HepG2 (cell line): ENCODE results near the gene NAGA. TPM values are rescaled to one million over a fixed set of nuclear protein-coding genes. Genes with fewer than 3 reads are reported as not detected.

Experiments
- CHCHD3 ChIP-seq: sonication (generic); formaldehyde crosslinking; IDR thresholded peaks from 2 replicates; pipeline ENCODE4 v1.8.0; 2022; ENCODE audit warnings: mild to moderate bottlenecking, missing genetic modification reagents, moderate library complexity
- GATAD2A ChIP-seq: IDR thresholded peaks from 2 replicates; pipeline ENCODE4 v1.6.1; 2016
- MBD4 ChIP-seq: IDR thresholded peaks from 2 replicates; pipeline ENCODE4 v1.6.1; 2012; ENCODE audit warnings: low read length, inconsistent platforms, borderline replicate concordance
- TEAD2 ChIP-seq: sonication (generic); formaldehyde crosslinking; IDR thresholded peaks from 2 replicates; pipeline ENCODE4 v1.9.0; 2021; ENCODE audit warnings: missing genetic modification reagents
- TMF1 ChIP-seq: sonication (generic); formaldehyde crosslinking; IDR thresholded peaks from 2 replicates; pipeline ENCODE4 v1.8.1; 2022; ENCODE audit warnings: low read depth, missing genetic modification reagents
- ZFY ChIP-seq: sonication (generic); formaldehyde crosslinking; IDR thresholded peaks from 2 replicates; pipeline ENCODE4 v1.4.0; 2020; ENCODE audit warnings: missing genetic modification reagents
- ZNF569 ChIP-seq: sonication (generic); formaldehyde crosslinking; IDR thresholded peaks from 2 replicates; pipeline ENCODE4 v1.5.0; 2020; ENCODE audit warnings: mild to moderate bottlenecking, missing genetic modification reagents, moderate library complexity, borderline replicate concordance
- polyA plus RNA-seq, 8 experiments: library from polyadenylated mRNA; depleted of rRNA in 3 of 8; stranded (reverse) in 7 of 8; unstranded in 1 of 8; fragments of >200 nt; fragmentation: Illumina TruSeq in 4 of 8; extraction: Trizol in 4 of 8; gene quantifications; 2 replicates each; pipeline versions ENCODE4 v1.2.1 to v1.2.3, GENCODE V29; 2011 to 2016; ENCODE audit warnings: low read depth in 4 of 8, missing spikeins in 1 of 8, mixed read lengths in 1 of 8; ENCODE audit not compliant: insufficient read depth in 1 of 8
- total RNA-seq, 5 experiments: library from RNA; depleted of rRNA; stranded (reverse); fragments of >200 nt; fragmentation: Illumina TruSeq; extraction: Trizol; gene quantifications; 2 replicates each; pipeline ENCODE4 v1.2.3, GENCODE V29; 2016; ENCODE audit warnings: low read depth in 1 of 5
- TF ChIP-seq, protein P1 (sequence below): sonication (generic); formaldehyde crosslinking; IDR thresholded peaks from 2 replicates; pipeline ENCODE4 v1.5.1; 2020; ENCODE audit warnings: missing genetic modification reagents, mild to moderate bottlenecking, borderline replicate concordance
- TF ChIP-seq, protein P2 (sequence below): sonication (generic); formaldehyde crosslinking; IDR thresholded peaks from 2 replicates; pipeline ENCODE4 v1.8.0; 2022; ENCODE audit warnings: mild to moderate bottlenecking, missing genetic modification reagents, moderate library complexity
- TF ChIP-seq, protein P3 (sequence below): sonication (generic); formaldehyde crosslinking; IDR thresholded peaks from 2 replicates; pipeline ENCODE4 v1.9.0; 2022; ENCODE audit warnings: low read depth, missing genetic modification reagents
- TF ChIP-seq, protein P4 (sequence below): IDR thresholded peaks from 2 replicates; pipeline ENCODE4 v1.6.1; 2016; ENCODE audit warnings: control low read depth
- TF ChIP-seq, protein P5 (sequence below): sonication (generic); formaldehyde crosslinking; IDR thresholded peaks from 2 replicates; pipeline ENCODE4 v1.5.0; 2020; ENCODE audit warnings: mild to moderate bottlenecking, missing genetic modification reagents, borderline replicate concordance

NAGA gene
- total and polyA plus RNA-seq, 2 of the 13 experiments (the other 11 are each of a cell fraction or from before 2014, with no cell fraction given) = 15.1 to 23.4 TPM

DNA sequence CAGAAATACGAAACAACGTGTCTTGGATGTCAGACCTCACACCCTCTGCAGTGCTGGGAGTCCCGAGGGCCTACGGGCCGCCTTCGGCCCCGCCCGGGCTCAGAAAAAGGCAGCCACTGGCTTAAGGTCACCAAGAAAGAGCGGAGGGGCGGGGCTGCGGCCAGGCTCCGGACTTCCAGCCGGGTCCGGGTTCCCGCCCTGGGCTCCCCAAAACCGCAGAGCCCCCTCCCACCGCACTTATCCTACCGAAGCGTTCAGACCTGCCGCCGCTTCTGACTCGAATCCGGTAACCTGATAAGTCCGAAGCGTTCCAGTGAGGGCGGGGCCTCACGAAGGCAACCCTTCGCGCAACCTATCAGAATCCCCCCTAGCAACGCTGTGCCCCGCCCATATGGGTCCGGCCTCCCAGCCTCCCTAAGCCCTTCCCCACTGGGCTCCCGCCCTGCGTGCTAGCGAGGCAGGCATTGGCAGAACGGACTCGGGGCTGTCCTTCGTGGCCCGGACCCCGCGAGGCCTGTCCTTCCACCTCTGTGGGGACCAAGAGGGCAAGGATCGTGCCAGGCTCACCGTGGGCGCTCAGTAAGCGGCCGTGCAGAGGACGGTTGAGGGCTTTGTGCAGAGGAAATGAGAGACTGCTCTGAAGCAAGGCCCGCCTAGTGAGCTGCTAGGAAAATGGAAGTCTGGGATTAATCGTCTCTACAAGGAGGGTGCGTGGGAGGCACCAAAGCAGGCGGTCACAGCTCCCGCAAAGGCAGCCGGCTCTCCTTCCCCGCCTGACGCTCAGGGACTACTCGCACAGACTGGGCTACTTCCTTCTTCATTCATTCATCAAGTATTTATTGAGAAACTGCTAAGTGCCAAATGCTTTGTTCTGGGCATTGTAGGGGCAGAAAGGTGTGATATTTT, at the start of gene NAGA (continued):
- TF ChIP-seq, protein P1, sequence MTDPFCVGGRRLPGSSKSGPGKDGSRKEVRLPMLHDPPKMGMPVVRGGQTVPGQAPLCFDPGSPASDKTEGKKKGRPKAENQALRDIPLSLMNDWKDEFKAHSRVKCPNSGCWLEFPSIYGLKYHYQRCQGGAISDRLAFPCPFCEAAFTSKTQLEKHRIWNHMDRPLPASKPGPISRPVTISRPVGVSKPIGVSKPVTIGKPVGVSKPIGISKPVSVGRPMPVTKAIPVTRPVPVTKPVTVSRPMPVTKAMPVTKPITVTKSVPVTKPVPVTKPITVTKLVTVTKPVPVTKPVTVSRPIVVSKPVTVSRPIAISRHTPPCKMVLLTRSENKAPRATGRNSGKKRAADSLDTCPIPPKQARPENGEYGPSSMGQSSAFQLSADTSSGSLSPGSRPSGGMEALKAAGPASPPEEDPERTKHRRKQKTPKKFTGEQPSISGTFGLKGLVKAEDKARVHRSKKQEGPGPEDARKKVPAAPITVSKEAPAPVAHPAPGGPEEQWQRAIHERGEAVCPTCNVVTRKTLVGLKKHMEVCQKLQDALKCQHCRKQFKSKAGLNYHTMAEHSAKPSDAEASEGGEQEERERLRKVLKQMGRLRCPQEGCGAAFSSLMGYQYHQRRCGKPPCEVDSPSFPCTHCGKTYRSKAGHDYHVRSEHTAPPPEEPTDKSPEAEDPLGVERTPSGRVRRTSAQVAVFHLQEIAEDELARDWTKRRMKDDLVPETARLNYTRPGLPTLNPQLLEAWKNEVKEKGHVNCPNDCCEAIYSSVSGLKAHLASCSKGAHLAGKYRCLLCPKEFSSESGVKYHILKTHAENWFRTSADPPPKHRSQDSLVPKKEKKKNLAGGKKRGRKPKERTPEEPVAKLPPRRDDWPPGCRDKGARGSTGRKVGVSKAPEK (CRISPR knock-in tag) = 0 out of 2 replicates have a peak, but pooled peaks have one; percentile 44
- peak; percentile 89 for TF ChIP-seq ZFY (CRISPR knock-in tag)
- TF ChIP-seq, protein P2, sequence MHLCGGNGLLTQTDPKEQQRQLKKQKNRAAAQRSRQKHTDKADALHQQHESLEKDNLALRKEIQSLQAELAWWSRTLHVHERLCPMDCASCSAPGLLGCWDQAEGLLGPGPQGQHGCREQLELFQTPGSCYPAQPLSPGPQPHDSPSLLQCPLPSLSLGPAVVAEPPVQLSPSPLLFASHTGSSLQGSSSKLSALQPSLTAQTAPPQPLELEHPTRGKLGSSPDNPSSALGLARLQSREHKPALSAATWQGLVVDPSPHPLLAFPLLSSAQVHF = peak; percentile 78; the same call in 1 of the 2 replicates
- no peak for TF ChIP-seq MBD4
- TF ChIP-seq, protein P3, sequence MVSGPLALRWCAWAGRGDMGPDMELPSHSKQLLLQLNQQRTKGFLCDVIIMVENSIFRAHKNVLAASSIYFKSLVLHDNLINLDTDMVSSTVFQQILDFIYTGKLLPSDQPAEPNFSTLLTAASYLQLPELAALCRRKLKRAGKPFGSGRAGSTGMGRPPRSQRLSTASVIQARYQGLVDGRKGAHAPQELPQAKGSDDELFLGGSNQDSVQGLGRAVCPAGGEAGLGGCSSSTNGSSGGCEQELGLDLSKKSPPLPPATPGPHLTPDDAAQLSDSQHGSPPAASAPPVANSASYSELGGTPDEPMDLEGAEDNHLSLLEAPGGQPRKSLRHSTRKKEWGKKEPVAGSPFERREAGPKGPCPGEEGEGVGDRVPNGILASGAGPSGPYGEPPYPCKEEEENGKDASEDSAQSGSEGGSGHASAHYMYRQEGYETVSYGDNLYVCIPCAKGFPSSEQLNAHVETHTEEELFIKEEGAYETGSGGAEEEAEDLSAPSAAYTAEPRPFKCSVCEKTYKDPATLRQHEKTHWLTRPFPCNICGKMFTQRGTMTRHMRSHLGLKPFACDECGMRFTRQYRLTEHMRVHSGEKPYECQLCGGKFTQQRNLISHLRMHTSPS (CRISPR knock-in tag) = peak; percentile 96
- no peak for TF ChIP-seq TEAD2
- TF ChIP-seq TMF1 (CRISPR knock-in tag) = 0 out of 2 replicates have a peak, but pooled peaks have one; percentile 74
- no peak for TF ChIP-seq ZNF569 (CRISPR knock-in tag)
- peak; percentile 81 for TF ChIP-seq GATAD2A (CRISPR knock-in tag)
- TF ChIP-seq CHCHD3 (CRISPR knock-in tag) = no peak; the same call in 1 of the 2 replicates
- TF ChIP-seq, protein P4, sequence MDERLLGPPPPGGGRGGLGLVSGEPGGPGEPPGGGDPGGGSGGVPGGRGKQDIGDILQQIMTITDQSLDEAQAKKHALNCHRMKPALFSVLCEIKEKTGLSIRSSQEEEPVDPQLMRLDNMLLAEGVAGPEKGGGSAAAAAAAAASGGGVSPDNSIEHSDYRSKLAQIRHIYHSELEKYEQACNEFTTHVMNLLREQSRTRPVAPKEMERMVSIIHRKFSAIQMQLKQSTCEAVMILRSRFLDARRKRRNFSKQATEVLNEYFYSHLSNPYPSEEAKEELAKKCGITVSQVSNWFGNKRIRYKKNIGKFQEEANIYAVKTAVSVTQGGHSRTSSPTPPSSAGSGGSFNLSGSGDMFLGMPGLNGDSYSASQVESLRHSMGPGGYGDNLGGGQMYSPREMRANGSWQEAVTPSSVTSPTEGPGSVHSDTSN (CRISPR knock-in tag) = no peak
- TF ChIP-seq, protein P5, sequence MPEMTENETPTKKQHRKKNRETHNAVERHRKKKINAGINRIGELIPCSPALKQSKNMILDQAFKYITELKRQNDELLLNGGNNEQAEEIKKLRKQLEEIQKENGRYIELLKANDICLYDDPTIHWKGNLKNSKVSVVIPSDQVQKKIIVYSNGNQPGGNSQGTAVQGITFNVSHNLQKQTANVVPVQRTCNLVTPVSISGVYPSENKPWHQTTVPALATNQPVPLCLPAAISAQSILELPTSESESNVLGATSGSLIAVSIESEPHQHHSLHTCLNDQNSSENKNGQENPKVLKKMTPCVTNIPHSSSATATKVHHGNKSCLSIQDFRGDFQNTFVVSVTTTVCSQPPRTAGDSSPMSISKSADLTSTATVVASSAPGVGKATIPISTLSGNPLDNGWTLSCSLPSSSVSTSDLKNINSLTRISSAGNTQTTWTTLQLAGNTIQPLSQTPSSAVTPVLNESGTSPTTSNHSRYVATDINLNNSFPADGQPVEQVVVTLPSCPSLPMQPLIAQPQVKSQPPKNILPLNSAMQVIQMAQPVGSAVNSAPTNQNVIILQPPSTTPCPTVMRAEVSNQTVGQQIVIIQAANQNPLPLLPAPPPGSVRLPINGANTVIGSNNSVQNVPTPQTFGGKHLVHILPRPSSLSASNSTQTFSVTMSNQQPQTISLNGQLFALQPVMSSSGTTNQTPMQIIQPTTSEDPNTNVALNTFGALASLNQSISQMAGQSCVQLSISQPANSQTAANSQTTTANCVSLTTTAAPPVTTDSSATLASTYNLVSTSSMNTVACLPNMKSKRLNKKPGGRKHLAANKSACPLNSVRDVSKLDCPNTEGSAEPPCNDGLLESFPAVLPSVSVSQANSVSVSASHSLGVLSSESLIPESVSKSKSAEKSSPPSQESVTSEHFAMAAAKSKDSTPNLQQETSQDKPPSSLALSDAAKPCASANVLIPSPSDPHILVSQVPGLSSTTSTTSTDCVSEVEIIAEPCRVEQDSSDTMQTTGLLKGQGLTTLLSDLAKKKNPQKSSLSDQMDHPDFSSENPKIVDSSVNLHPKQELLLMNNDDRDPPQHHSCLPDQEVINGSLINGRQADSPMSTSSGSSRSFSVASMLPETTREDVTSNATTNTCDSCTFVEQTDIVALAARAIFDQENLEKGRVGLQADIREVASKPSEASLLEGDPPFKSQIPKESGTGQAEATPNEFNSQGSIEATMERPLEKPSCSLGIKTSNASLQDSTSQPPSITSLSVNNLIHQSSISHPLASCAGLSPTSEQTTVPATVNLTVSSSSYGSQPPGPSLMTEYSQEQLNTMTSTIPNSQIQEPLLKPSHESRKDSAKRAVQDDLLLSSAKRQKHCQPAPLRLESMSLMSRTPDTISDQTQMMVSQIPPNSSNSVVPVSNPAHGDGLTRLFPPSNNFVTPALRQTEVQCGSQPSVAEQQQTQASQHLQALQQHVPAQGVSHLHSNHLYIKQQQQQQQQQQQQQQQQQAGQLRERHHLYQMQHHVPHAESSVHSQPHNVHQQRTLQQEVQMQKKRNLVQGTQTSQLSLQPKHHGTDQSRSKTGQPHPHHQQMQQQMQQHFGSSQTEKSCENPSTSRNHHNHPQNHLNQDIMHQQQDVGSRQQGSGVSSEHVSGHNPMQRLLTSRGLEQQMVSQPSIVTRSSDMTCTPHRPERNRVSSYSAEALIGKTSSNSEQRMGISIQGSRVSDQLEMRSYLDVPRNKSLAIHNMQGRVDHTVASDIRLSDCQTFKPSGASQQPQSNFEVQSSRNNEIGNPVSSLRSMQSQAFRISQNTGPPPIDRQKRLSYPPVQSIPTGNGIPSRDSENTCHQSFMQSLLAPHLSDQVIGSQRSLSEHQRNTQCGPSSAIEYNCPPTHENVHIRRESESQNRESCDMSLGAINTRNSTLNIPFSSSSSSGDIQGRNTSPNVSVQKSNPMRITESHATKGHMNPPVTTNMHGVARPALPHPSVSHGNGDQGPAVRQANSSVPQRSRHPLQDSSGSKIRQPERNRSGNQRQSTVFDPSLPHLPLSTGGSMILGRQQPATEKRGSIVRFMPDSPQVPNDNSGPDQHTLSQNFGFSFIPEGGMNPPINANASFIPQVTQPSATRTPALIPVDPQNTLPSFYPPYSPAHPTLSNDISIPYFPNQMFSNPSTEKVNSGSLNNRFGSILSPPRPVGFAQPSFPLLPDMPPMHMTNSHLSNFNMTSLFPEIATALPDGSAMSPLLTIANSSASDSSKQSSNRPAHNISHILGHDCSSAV (CRISPR knock-in tag) = no peak
